Peyer's patch (tissue), 4 donors: ENCODE data around the gene UBP1. TPM values are rescaled to one million over a fixed set of nuclear protein-coding genes. Genes with fewer than 3 reads are reported as not detected.

Experiments
- small RNA-seq, 2 donors: library from RNA; depleted of rRNA; stranded (forward); fragments of <200 nt; gene quantifications; one replicate each; pipeline ENCODE3, GENCODE V24; 2016
- total RNA-seq, 4 donors: library from RNA; depleted of rRNA; stranded (reverse); fragments of >200 nt; gene quantifications; one replicate each; pipeline ENCODE4 v1.1.0, GENCODE V29; 2016

Gene UBP1
- total RNA-seq, 4 donors from 2014 or later, result 61.3 to 192 (median 77.0) TPM

Small RNA genes lying within 50 kb of the gene (small RNA-seq; reads per million reads assigned to genes)
- gene RNU7-110P, result 0 reads per million in 2 donors

Other genes starting within 250 kb of the UBP1 start
- gene SUSD5, start 221.6 kb downstream of the UBP1 start, total RNA-seq, result under 1 TPM in 3 of 4 donors, not detected in 1; 0.18 to 0.85 (median 0.40) TPM
- gene FBXL2, start 163.0 kb downstream of the UBP1 start, total RNA-seq, result 1 to 10 TPM in 3 of 4 donors, not detected in 1; 1.2 to 4.7 (median 1.2) TPM